HepG2 (cell line): ENCODE measurements around the gene TUBGCP6. TPM values are rescaled to one million over a fixed set of nuclear protein-coding genes. Genes with fewer than 3 reads are reported as not detected.

Experiments used
- ATAC-seq: fragments of 200-7000 bp; cut with Tn5 transposase; 3 replicates; pipeline ENCODE4 v1.9.1; 2020; ENCODE audit warnings: mild to moderate bottlenecking, moderate library complexity
- BruUV-seq: library from RNA; stranded (reverse); fragments of 400-500 nt; replicated peaks from 2 replicates; lab custom pipeline; 2021; lab: Mats Ljungman, UMichigan
- CTCF ChIA-PET: fragments of 300-600 bp; formaldehyde crosslinking; extraction: SDS; loops from one replicate; lab custom pipeline; 2021; ENCODE audit warnings: low total read pairs, inconsistent platforms, low intra/inter-chr PET ratio; lab: Yijun Ruan, JAX
- POLR2A ChIA-PET: fragments of 350-600 bp; sonication (Branson Sonifier 250); formaldehyde crosslinking; loops from one replicate; lab custom pipeline; 2020; ENCODE audit warnings: antibody characterized with exemption, inconsistent platforms; lab: Yijun Ruan, JAX
- DNase-seq: peaks from one replicate; pipeline ENCODE4 v3.0.0-alpha.2; 2015; ENCODE audit warnings: low spot score
- FAIRE-seq: peaks from 3 replicates; lab custom pipeline; 2011; peaks lifted over from hg19 to GRCh38; lab: Jason Lieb, UNC
- H2AFZ ChIP-seq: one replicate; pipeline ENCODE4 v1.6.1; 2011; ENCODE audit warnings: low read length, inconsistent platforms
- H3K27ac ChIP-seq: fragments of 300-600 bp; 3 replicates; pipeline ENCODE4 v1.8.0; 2011; ENCODE audit warnings: mixed run types, mild to moderate bottlenecking, mixed read lengths, low read length, inconsistent platforms; ENCODE audit not compliant: insufficient read depth; ENCODE audit errors: extremely low read length
- H3K27me3 ChIP-seq, 2 experiments: fragments of 200-600 bp in 1 of 2; 2 replicates in 1 of 2; 3 replicates in 1 of 2; pipeline versions ENCODE4 v1.6.0 to v1.8.0; 2011; ENCODE audit warnings: low read length in 2 of 2, mild to moderate bottlenecking in 2 of 2, moderate library complexity in 2 of 2, inconsistent platforms in 1 of 2; ENCODE audit not compliant: insufficient read depth in 2 of 2, control insufficient read depth in 1 of 2
- H3K36me3 ChIP-seq, 2 experiments: fragments of 200-600 bp in 1 of 2; replicated peaks in 1 of 2; 2 replicates in 1 of 2; 3 replicates in 1 of 2; pipeline versions ENCODE4 v1.5.1 to v1.8.0; 2011; ENCODE audit warnings: low read length in 2 of 2, inconsistent platforms in 1 of 2; ENCODE audit not compliant: insufficient read depth in 2 of 2, control insufficient read depth in 1 of 2
- H3K4me1 ChIP-seq: 2 replicates; pipeline ENCODE4 v1.5.1; 2012; ENCODE audit warnings: low read length, inconsistent platforms; ENCODE audit not compliant: insufficient read depth
- H3K4me2 ChIP-seq: 2 replicates; pipeline ENCODE4 v1.6.0; 2011; ENCODE audit warnings: low read depth, low read length, inconsistent platforms
- H3K4me3 ChIP-seq, 3 experiments: fragments of 200-600 bp in 1 of 3; sonication (generic), shearing (Covaris generic) in 1 of 3; replicated peaks in 1 of 3; 2 replicates each; pipeline ENCODE4 v1.5.1; 2011 to 2016; ENCODE audit warnings: low read length in 3 of 3, inconsistent platforms in 2 of 3, low read depth in 2 of 3, mild to moderate bottlenecking in 2 of 3, control low read depth in 1 of 3, mixed read lengths in 1 of 3; ENCODE audit not compliant: insufficient read depth in 1 of 3
- H3K79me2 ChIP-seq: one replicate; pipeline ENCODE4 v1.6.1; 2011; ENCODE audit warnings: low read length, inconsistent platforms; ENCODE audit not compliant: insufficient read depth
- H3K9ac ChIP-seq: 2 replicates; pipeline ENCODE4 v1.6.0; 2011; ENCODE audit warnings: mild to moderate bottlenecking, low read depth, low read length, inconsistent platforms; ENCODE audit not compliant: insufficient read depth
- H3K9me3 ChIP-seq: 2 replicates; pipeline ENCODE4 v1.5.1; 2012; ENCODE audit warnings: mild to moderate bottlenecking, low read length
- H4K20me1 ChIP-seq: 2 replicates; pipeline ENCODE4 v1.6.0; 2011; ENCODE audit warnings: inconsistent platforms, mild to moderate bottlenecking, low read length, moderate library complexity; ENCODE audit not compliant: insufficient read depth
- AGO2 ChIP-seq: fragments of 200-400 bp; formaldehyde crosslinking; optimal IDR thresholded peaks from 2 replicates; pipeline ENCODE3; 2017; ENCODE audit warnings: mild to moderate bottlenecking, low read depth, low read length, moderate library complexity
- HDAC2 ChIP-seq: sonication (generic); formaldehyde crosslinking; IDR thresholded peaks from 2 replicates; pipeline ENCODE4 v1.4.0; 2020; ENCODE audit warnings: missing genetic modification reagents
- RARA ChIP-seq: IDR thresholded peaks from 2 replicates; pipeline ENCODE4 v1.6.1; 2016; ENCODE audit warnings: missing genetic modification reagents, missing compliant biosample characterization
- XRCC5 ChIP-seq: fragments of 200-400 bp; formaldehyde crosslinking; optimal IDR thresholded peaks from 2 replicates; pipeline ENCODE3; 2017; ENCODE audit warnings: mild to moderate bottlenecking, low read length
- ZNF264 ChIP-seq: sonication (generic); formaldehyde crosslinking; IDR thresholded peaks from 2 replicates; pipeline ENCODE4 v1.4.0; 2020; ENCODE audit warnings: missing genetic modification reagents
- ZNF317 ChIP-seq: sonication (generic); formaldehyde crosslinking; IDR thresholded peaks from 2 replicates; pipeline ENCODE4 v1.5.0; 2020; ENCODE audit warnings: mild to moderate bottlenecking, missing genetic modification reagents
- ZNF547 ChIP-seq: sonication (generic); formaldehyde crosslinking; IDR thresholded peaks from 2 replicates; pipeline ENCODE4 v1.5.1; 2020; ENCODE audit warnings: mild to moderate bottlenecking, missing genetic modification reagents
- ZNF672 ChIP-seq: sonication (generic); formaldehyde crosslinking; IDR thresholded peaks from 2 replicates; pipeline ENCODE4 v1.8.1; 2022; ENCODE audit warnings: missing genetic modification reagents
- ZNF770 ChIP-seq: sonication (generic); formaldehyde crosslinking; IDR thresholded peaks from 2 replicates; pipeline ENCODE4 v1.5.0; 2020; ENCODE audit warnings: mild to moderate bottlenecking, missing genetic modification reagents
- WGBS: methylation state at CpG from one replicate; pipeline ENCODE4 v1.1.6; 2017; ENCODE audit warnings: low lambda C conversion rate; 5-methylcytosine and 5-hydroxymethylcytosine counted together
- in situ Hi-C: cut with HindIII; loops from 2 replicates; pipeline ENCODE4 v1.10.0; 2017; ENCODE audit warnings: low pct_unique_long_range_greater_than_20kb; ENCODE audit not compliant: extremely low pct_ligation_motif_present
- intact Hi-C: fragments of 100-400 bp; cut with micrococcal nuclease; formaldehyde crosslinking; loops from one replicate; pipeline ENCODE4 v1.10.0; 2022; ENCODE audit not compliant: unreplicated experiment
- polyA plus RNA-seq, 8 experiments: library from polyadenylated mRNA; depleted of rRNA in 3 of 8; stranded (reverse) in 7 of 8; unstranded in 1 of 8; fragments of >200 nt; fragmentation: Illumina TruSeq in 4 of 8; extraction: Trizol in 4 of 8; gene quantifications; 2 replicates each; pipeline versions ENCODE4 v1.2.1 to v1.2.3, GENCODE V29; 2011 to 2016; ENCODE audit warnings: low read depth in 4 of 8, missing spikeins in 1 of 8, mixed read lengths in 1 of 8; ENCODE audit not compliant: insufficient read depth in 1 of 8
- total RNA-seq, 5 experiments: library from RNA; depleted of rRNA; stranded (reverse); fragments of >200 nt; fragmentation: Illumina TruSeq; extraction: Trizol; gene quantifications; 2 replicates each; pipeline ENCODE4 v1.2.3, GENCODE V29; 2016; ENCODE audit warnings: low read depth in 1 of 5
- TF ChIP-seq, protein P1 (sequence below): fragments of 450-650 bp; IDR thresholded peaks from 2 replicates; pipeline ENCODE4 v1.6.1; 2016
- TF ChIP-seq, protein P2 (sequence below): sonication (generic); formaldehyde crosslinking; IDR thresholded peaks from 2 replicates; pipeline ENCODE4 v1.8.1; 2023; ENCODE audit warnings: missing genetic modification reagents, mild to moderate bottlenecking, borderline replicate concordance
- TF ChIP-seq, protein P3 (sequence below): sonication (generic); formaldehyde crosslinking; IDR thresholded peaks from 2 replicates; pipeline ENCODE4 v1.4.0; 2020; ENCODE audit warnings: low read depth, mild to moderate bottlenecking, missing genetic modification reagents

The TUBGCP6 gene
- total and polyA plus RNA-seq, 2 of the 13 experiments (the other 11 are each of a cell fraction or from before 2014, with no cell fraction given), result 14.6 to 15.7 TPM

DNA sequence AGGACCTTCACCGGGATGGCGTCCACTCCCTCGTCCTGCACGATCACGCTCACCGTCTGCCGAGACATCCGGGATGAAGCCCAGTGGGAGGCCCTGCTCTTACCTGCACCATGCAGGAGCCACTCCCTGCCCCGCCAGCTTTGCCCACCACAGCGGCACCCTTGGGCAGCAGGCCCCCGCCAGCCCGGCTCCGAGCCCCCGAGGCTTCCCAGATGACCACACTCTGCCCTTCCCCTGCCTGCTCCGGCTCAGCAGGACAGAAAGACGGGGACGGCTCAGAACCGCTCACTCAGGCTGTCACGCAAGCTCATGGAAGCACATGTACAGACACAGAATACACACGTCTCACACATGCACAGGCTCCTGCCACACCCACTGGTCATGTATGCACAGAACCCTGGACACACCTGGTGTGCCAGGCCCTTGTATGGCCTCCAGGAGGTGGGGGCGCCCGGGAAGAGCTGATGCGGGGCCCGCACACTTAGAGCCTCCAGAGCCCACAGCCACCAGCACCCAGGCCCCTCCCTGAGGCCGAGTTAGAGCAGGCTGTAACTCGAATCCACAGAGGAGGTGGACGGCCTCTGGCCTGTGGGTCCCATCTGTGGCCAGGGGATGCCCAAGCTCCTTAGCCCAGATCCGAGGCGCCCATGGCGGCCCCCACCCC, 34.3 kb upstream of the TUBGCP6 start:
- H3K4me1 ChIP-seq, result peaks cover 2% of the 10 kb centered on the region
- no peak overlapping the region for H3K9ac ChIP-seq
- no peaks in the 10 kb centered on the region for H3K79me2 ChIP-seq
- H3K9me3 ChIP-seq, result no peaks in the 10 kb centered on the region
- H2AFZ ChIP-seq, result no peak overlapping the region
- no peak overlapping the region for H3K4me3 ChIP-seq
- no peak overlapping the region for H3K27ac ChIP-seq
- no peak overlapping the region for H3K4me2 ChIP-seq
- no peak for ATAC-seq
- in situ Hi-C loops, result loop anchor here (5.0 kb wide), 1 partner anchor 48 kb away; the partner anchor contains the start of gene DENND6B
- POLR2A ChIA-PET, result interaction anchor here (0.6 to 0.9 kb wide), 2 partner anchors 13 to 16 kb away, joined by 3 read pairs; no protein-coding TSS in a partner anchor
- TF ChIP-seq, protein P1, sequence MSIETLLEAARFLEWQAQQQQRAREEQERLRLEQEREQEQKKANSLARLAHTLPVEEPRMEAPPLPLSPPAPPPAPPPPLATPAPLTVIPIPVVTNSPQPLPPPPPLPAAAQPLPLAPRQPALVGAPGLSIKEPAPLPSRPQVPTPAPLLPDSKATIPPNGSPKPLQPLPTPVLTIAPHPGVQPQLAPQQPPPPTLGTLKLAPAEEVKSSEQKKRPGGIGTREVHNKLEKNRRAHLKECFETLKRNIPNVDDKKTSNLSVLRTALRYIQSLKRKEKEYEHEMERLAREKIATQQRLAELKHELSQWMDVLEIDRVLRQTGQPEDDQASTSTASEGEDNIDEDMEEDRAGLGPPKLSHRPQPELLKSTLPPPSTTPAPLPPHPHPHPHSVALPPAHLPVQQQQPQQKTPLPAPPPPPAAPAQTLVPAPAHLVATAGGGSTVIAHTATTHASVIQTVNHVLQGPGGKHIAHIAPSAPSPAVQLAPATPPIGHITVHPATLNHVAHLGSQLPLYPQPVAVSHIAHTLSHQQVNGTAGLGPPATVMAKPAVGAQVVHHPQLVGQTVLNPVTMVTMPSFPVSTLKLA, result peak; percentile 85
- TF ChIP-seq, protein P2, sequence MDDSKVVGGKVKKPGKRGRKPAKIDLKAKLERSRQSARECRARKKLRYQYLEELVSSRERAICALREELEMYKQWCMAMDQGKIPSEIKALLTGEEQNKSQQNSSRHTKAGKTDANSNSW (CRISPR knock-in tag), result no peak
- TF ChIP-seq AGO2, result peak; percentile 35
- TF ChIP-seq, all 625 proteins: peak for 2
- peaks cover 36 to 45% of the 10 kb centered on the region in 2 experiments; a peak in 4 of 5 replicates for H3K36me3 ChIP-seq
- no peak for FAIRE-seq
- H3K27me3 ChIP-seq, result no peaks in the 10 kb centered on the region
- 98% methylated on average over 18 of the region's 30 CpGs for WGBS
- 0 out of 2 replicates have a peak, but pooled peaks cover 3% of the 10 kb centered on the region for H4K20me1 ChIP-seq
- CTCF ChIA-PET, result interaction anchor here (1.0 to 1.3 kb wide), 2 partner anchors 48 to 63 kb away, joined by 3 to 4 read pairs; partner anchors contain the start of gene DENND6B
- intact Hi-C loops, result no loop called here
- no TSS peak for BruUV-seq
- no peak for DNase-seq

GRCh38 chr22:50278461-50278860, 33.6 kb upstream of the TUBGCP6 start:
- Histone ChIP-seq H3K9me3 (no peaks in the 10 kb centered on the region), H3K4me1 (peaks cover 6% of the 10 kb centered on the region), H4K20me1 (0 out of 2 replicates have a peak, but pooled peaks cover 3% of the 10 kb centered on the region), H3K27ac (no peak overlapping the region), H2AFZ (no peak overlapping the region), H3K9ac (no peak overlapping the region), H3K4me3 (no peak overlapping the region), H3K4me2 (no peak overlapping the region), H3K36me3 (peaks cover 34 to 45% of the 10 kb centered on the region in 2 experiments; a peak in 4 of 5 replicates), H3K27me3 (no peaks in the 10 kb centered on the region), H3K79me2 (no peaks in the 10 kb centered on the region)
- DNase-seq (no peak), FAIRE-seq (no peak), ATAC-seq (no peak)
- no TSS peak for BruUV-seq
- in situ Hi-C loops, result loop anchor here (5.0 kb wide), 1 partner anchor 49 kb away; the partner anchor contains the start of gene DENND6B
- intact Hi-C loops, result no loop called here
- ChIA-PET CTCF (interaction anchor here (0.6 to 1.3 kb wide), 3 partner anchors 48 to 192 kb away, joined by 3 to 4 read pairs (median 3); partner anchors contain the start of gene DENND6B), POLR2A (no interaction called here)
- WGBS, result no CpG with 5 or more reads among the region's 21 CpGs
- TF ChIP-seq HDAC2 (CRISPR knock-in tag) (no peak), ZNF317 (CRISPR knock-in tag) (no peak), RARA (CRISPR knock-in tag) (no peak), XRCC5 (no peak), ZNF770 (no peak), ZNF672 (no peak), ZNF547 (CRISPR knock-in tag) (no peak), ZNF264 (no peak)
- TF ChIP-seq, protein P3, sequence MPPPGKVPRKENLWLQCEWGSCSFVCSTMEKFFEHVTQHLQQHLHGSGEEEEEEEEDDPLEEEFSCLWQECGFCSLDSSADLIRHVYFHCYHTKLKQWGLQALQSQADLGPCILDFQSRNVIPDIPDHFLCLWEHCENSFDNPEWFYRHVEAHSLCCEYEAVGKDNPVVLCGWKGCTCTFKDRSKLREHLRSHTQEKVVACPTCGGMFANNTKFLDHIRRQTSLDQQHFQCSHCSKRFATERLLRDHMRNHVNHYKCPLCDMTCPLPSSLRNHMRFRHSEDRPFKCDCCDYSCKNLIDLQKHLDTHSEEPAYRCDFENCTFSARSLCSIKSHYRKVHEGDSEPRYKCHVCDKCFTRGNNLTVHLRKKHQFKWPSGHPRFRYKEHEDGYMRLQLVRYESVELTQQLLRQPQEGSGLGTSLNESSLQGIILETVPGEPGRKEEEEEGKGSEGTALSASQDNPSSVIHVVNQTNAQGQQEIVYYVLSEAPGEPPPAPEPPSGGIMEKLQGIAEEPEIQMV (CRISPR knock-in tag), result no peak
